Stimulated activated CD8-positive, alpha-beta memory T cell treated with anti-CD3 and anti-CD28 coated beads, Interleukin-12 subunit alpha, Interleukin-12 subunit beta, amount 100 ng/mL, for 1 hour (primary cell): ENCODE measurements around the gene SYTL3.
"Not testable (repeated sequence)": the region's sequence is repeated elsewhere in the genome, so short reads cannot be mapped to it uniquely, and the experiment has no call there.

Experiments used
- DNase-seq: peaks from one replicate; pipeline ENCODE4 v3.0.0-alpha.2; 2020; ENCODE audit warnings: low read depth

SYTL3 gene

DNA sequence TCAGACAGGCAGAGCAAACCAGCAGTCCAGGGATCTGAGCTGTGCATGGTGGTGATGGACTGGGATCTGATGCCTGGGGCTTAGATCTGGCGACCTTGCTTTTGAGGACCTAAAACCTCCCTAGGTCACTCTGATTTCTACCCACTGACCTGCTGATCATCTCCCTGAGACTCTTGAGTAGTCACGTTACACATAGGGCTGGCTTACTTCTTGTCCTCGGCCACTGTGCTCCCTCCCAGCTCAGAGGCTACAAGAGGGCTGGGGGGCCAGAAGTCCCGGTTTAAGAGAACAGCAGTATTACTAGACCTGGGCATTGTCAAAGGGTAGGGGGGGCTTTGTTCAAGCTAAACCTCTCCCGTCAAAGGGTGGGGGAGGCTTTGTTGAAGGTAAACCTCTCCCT, 10.8 kb upstream of the SYTL3 start:
- no peak for DNase-seq

- no peak for DNase-seq
Observed at GRCh38 chr6:158640519-158640918, 9.3 kb upstream of the SYTL3 start.

DNA sequence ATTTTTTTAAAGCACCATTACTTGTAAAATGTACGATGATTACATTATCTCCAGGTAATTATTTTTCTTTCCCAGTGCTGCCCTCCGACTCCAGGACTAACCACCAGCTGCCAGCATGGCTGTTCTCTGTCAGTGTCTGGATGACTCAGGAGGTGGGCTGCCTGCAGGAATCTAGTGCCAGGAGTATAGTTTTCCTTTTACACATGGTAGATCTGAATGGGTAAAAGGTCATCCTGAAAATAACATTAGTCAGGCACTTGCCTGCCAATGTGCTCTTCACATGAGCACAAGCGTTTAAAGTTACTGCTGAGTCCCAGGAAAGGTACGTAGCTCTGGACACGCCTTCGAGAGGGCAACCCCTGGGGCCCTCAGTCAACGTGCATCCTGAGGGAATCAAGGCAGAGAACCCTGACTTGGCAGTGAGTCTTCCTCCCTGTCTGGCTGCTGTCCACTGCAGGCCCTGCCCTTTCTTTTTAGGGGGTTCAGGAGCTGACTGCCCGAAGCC, 7.7 kb upstream of the SYTL3 start:
- DNase-seq: no peak

- DNase-seq: no peak
Observed at GRCh38 chr6:158643836-158644230, 6.0 kb upstream of the SYTL3 start.

- DNase-seq: peak; percentile 78
Observed at GRCh38 chr6:158644231-158645063, 5.4 kb upstream of the SYTL3 start, which contains the start of gene DYNLT1. DYNLT1 (minus strand) TSS chr6:158644743; CDS start chr6:158644708, 35 bp downstream.

- no peak for DNase-seq
Observed at GRCh38 chr6:158645064-158646022, 4.5 kb upstream of the SYTL3 start.

DNA sequence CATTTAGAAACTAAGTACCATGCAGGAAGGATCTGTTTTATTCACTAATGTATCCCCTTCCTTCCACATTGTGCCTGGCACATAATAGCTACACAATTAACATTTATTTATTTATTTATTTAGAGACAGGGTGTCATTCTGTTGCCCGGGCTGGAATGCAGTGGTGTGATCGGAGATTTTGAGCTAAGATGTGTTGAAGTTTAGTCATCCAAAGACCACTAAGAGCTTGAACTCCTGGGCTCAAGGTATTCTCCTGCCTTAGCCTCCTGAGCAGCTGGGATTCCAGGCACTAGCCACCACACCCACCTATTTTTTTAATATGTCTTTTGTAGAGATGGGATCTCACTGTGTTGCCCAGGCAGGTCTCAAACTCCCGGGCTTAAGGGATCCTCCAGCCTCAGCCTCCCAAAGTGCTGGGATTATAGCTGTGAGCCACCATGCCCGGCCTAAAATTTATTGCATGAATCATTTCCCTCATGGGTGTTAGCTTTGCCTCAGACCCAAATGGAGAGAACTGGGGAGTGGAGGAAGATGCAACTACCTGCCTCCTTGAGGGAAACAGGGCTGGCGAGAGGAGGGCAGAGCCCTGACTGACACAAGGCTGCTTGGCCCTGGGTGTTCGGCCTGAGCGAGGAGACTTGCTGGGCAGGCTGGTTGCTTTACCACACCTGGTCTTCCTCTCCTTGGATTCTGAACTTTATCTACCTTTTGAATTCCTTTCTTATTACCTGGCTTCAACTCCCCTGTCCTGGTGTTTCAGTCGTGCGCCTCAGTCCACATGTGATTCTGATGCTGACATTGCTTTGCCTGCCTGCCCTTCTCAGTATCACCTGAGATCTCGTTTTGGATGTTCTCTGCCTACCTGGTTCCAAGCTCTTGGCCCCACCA, 3.6 kb upstream of the SYTL3 start:
- DNase-seq: no peak

- no peak for DNase-seq
Observed at GRCh38 chr6:158647501-158647900, 2.4 kb upstream of the SYTL3 start.

DNA sequence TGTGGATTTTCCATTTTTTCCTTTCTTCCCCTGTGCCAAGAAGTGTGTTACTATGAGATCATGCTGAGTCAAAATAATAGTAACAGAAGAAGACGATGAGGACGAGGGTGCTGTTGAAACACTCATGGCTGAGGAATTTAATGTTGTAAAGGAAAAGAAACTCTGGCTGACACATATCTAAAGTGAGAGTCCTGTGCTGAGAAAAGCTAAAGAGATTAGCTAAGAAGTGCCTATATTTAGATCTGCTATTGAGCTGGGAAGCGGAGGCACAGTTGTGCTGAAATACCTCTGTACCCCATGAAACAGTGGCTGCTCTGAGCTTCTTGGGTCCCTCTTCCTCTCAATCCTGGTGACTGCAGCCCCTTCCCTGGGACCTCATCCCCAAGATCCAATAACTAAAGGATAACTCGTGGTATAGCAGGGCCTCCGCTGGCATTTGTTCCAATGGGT, 1.1 kb upstream of the SYTL3 start:
- DNase-seq: no peak

DNA sequence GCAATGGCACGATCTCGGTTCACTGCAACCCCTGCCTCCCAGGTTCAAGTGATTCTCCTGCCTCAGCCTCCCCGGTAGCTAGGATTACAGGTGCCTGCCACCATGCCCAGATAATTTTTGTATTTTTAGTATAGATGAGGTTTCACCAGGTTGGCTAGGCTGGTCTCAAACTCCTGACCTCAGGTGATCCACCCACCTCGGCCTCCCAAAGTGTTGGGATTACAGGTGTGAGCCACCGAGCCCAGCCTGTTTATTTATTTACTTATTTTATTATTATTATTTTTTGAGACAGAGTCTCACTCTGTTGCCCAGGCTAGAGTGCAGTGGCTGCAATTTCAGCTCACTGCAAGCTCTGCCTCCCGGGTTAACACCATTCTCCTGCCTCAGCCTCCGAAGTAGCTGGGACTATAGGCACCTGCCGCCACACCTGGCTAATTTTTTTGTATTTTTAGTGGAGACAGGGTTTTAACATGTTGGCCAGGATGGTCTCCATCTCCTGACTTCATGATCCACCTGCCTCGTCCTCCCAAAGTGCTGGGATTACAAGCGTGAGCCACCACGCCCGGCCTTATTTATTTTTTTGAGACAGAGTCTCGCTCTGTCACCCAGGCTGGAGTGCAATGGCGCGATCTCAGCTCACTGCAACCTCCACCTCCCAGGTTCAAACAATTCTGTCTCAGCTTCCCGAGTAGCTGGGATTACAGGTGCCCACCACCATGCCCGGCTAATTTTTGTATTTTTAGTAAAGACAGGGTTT, 2.3 kb downstream of the SYTL3 start:
- not testable (repeated sequence) for DNase-seq

GRCh38 chr6:158653577-158654354, 3.9 kb downstream of the SYTL3 start:
- DNase-seq: peak; percentile 76

- no peak for DNase-seq
Observed at GRCh38 chr6:158654498-158654897, 4.6 kb downstream of the SYTL3 start.

DNA sequence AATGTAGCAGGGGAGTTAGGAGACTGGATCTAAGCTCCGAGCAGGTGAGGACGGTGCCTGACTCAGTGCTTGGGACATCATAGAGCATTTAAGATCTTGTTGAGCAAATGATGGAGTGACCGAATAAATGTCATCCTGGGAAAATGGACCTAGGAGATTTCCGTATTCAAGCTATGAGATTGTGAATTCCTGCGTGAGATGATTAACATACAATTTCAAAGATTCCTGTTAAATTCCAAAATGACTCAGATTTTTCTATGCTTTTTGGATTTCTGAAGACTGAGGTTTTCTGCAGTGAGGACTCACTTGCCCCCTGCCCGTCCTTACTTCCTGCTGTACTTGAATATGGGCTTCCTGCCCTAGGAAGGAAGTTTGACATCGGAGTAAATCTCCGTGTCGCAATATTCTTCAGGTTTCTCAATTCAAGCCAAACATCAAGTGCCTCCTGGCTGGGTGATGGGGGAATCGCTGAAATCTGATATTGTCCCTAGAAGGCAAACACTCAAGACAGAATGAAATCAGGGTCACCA, 5.2 kb downstream of the SYTL3 start:
- DNase-seq: no peak

GRCh38 chr6:158655569-158656450, 6.0 kb downstream of the SYTL3 start:
- DNase-seq: no peak

DNA sequence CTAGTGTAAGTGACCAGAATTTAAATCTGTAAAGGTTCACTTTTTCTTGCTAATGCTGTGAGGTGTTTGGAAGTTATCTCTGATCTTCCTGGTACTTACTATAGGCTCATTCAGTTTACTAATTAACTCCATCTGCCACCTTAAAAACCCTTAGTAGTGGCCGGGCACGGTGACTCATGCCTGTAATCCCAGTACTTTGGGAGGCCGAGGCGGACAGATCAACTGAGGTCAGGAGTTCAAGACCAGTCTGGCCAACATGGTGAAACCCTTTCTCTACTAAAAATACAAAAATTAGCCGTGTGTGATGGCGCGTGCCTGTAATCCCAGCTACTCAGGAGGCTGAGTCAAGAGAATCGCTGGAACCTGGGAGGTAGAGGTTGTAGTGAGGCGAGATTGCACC, 7.1 kb downstream of the SYTL3 start:
- not testable (repeated sequence) for DNase-seq

- DNase-seq: no peak
Observed at GRCh38 chr6:158660333-158660754, 10.5 kb downstream of the SYTL3 start.

- no peak for DNase-seq
Observed at GRCh38 chr6:158661156-158661685, 11.4 kb downstream of the SYTL3 start.

DNA sequence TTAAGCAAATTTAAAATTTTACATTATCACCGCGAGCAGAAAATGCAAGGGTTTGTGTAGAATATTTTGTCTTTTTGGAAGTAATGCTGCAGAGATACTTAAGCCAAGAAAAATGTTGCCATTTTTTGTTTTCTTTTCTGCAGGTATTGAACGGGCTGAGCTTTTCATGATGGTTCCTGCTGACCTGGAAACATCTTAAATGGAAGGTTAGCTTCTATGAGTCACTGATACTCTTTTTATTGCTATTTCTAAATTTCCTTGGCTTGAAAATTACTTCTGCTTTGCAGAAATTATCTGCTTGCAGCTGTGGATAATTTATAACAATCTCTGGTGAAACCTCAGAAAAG, 12.7 kb downstream of the SYTL3 start:
- no peak for DNase-seq
